Measurements from ENCODE around the gene PCYOX1L. TPM values are rescaled to one million over a fixed set of nuclear protein-coding genes. Genes with fewer than 3 reads are reported as not detected.

The PCYOX1L gene
- total RNA-seq, 1 experiment from 2014 or later = 29.9 TPM

GRCh38 chr5:149325894-149326293 lies 32.0 kb upstream of the PCYOX1L start:
- no TSS peak for BruUV-seq (replicated peaks)
- intact Hi-C loops (cut with micrococcal nuclease; ENCODE audit: unreplicated experiment) = no loop called here
- CTCF ChIA-PET = interaction anchor here (1.6 kb wide), 1 partner anchor 20 kb away, joined by 3 read pairs; the partner anchor contains the start of gene GRPEL2

GRCh38 chr5:149326611-149327010 lies 31.2 kb upstream of the PCYOX1L start:
- BruUV-seq (replicated peaks) = no TSS peak
- intact Hi-C loops (cut with micrococcal nuclease; ENCODE audit: unreplicated experiment) = no loop called here
- Mint-ChIP-seq H3K27ac (ENCODE audit: unreplicated experiment) (no peak overlapping the region), H3K4me1 (ENCODE audit: low read depth, unreplicated experiment) (peaks cover 6% of the 10 kb centered on the region), H3K9me3 (ENCODE audit: low read depth, unreplicated experiment) (no peaks in the 10 kb centered on the region), H3K36me3 (ENCODE audit: insufficient read depth, unreplicated experiment) (no peaks in the 10 kb centered on the region), H3K27me3 (ENCODE audit: unreplicated experiment) (no peaks in the 10 kb centered on the region), H3K4me3 (ENCODE audit: low read depth, unreplicated experiment) (no peak overlapping the region)
- TF ChIP-seq CTCF (IDR thresholded peaks at IDR 0.05; ENCODE audit: unreplicated experiment) = no peak
- peak; percentile 20 for DNase-seq
- CTCF ChIA-PET = interaction anchor here (1.6 kb wide), 1 partner anchor 19 kb away, joined by 3 read pairs; the partner anchor contains the start of gene GRPEL2

More at GRCh38 chr5:149325894-149326293, 32.0 kb upstream of the PCYOX1L start:
- no peak for TF ChIP-seq CTCF (IDR thresholded peaks at IDR 0.05; ENCODE audit: unreplicated experiment)
- H3K36me3 Mint-ChIP-seq (ENCODE audit: insufficient read depth, unreplicated experiment) = peaks cover under 1% of the 10 kb centered on the region
- H3K27me3 Mint-ChIP-seq (ENCODE audit: unreplicated experiment) = no peaks in the 10 kb centered on the region
- no peaks in the 10 kb centered on the region for H3K9me3 Mint-ChIP-seq (ENCODE audit: low read depth, unreplicated experiment)
- no peak overlapping the region for H3K4me3 Mint-ChIP-seq (ENCODE audit: low read depth, unreplicated experiment)
- no peak overlapping the region for H3K27ac Mint-ChIP-seq (ENCODE audit: unreplicated experiment)
- H3K4me1 Mint-ChIP-seq (ENCODE audit: low read depth, unreplicated experiment) = peaks cover 9% of the 10 kb centered on the region
- no peak for DNase-seq

GRCh38 chr5:149328177-149328576 lies 29.7 kb upstream of the PCYOX1L start:
- Mint-ChIP-seq H3K27me3 (ENCODE audit: unreplicated experiment) (no peaks in the 10 kb centered on the region), H3K9me3 (ENCODE audit: low read depth, unreplicated experiment) (no peaks in the 10 kb centered on the region), H3K4me3 (ENCODE audit: low read depth, unreplicated experiment) (no peak overlapping the region), H3K36me3 (ENCODE audit: insufficient read depth, unreplicated experiment) (no peaks in the 10 kb centered on the region), H3K27ac (ENCODE audit: unreplicated experiment) (no peak overlapping the region), H3K4me1 (ENCODE audit: low read depth, unreplicated experiment) (peaks cover 6% of the 10 kb centered on the region)
- TF ChIP-seq CTCF (IDR thresholded peaks at IDR 0.05; ENCODE audit: unreplicated experiment) = no peak
- CTCF ChIA-PET = no interaction called here
- DNase-seq = no peak
- no TSS peak for BruUV-seq (replicated peaks)
- intact Hi-C loops (cut with micrococcal nuclease; ENCODE audit: unreplicated experiment) = no loop called here

- Mint-ChIP-seq H3K27me3 (ENCODE audit: unreplicated experiment) (no peaks in the 10 kb centered on the region), H3K4me1 (ENCODE audit: low read depth, unreplicated experiment) (peaks cover 19% of the 10 kb centered on the region), H3K4me3 (ENCODE audit: low read depth, unreplicated experiment) (no peak overlapping the region), H3K27ac (ENCODE audit: unreplicated experiment) (peak overlapping the region; percentile 9), H3K36me3 (ENCODE audit: insufficient read depth, unreplicated experiment) (no peaks in the 10 kb centered on the region), H3K9me3 (ENCODE audit: low read depth, unreplicated experiment) (peaks cover 3% of the 10 kb centered on the region)
- no peak for TF ChIP-seq CTCF (IDR thresholded peaks at IDR 0.05; ENCODE audit: unreplicated experiment)
- DNase-seq = no peak
- no TSS peak for BruUV-seq (replicated peaks)
- CTCF ChIA-PET = interaction anchor here (1.0 to 1.2 kb wide), 2 partner anchors 11 to 102 kb away, joined by 3 read pairs; partner anchors contain the start of gene GRPEL2
- intact Hi-C loops (cut with micrococcal nuclease; ENCODE audit: unreplicated experiment) = no loop called here
These were observed 24.0 kb upstream of the PCYOX1L start for GRCh38 chr5:149333711-149334443.

Measured in Calu3 (cell line).